ENCODE data around the gene SMIM33.
"Not testable (repeated sequence)": the region's sequence is repeated elsewhere in the genome, so short reads cannot be mapped to it uniquely, and the experiment has no call there.

Gene SMIM33

GRCh38 chr5:139512786-139513390, 42.1 kb downstream of the SMIM33 start:
- TF ChIP-seq, protein P1, sequence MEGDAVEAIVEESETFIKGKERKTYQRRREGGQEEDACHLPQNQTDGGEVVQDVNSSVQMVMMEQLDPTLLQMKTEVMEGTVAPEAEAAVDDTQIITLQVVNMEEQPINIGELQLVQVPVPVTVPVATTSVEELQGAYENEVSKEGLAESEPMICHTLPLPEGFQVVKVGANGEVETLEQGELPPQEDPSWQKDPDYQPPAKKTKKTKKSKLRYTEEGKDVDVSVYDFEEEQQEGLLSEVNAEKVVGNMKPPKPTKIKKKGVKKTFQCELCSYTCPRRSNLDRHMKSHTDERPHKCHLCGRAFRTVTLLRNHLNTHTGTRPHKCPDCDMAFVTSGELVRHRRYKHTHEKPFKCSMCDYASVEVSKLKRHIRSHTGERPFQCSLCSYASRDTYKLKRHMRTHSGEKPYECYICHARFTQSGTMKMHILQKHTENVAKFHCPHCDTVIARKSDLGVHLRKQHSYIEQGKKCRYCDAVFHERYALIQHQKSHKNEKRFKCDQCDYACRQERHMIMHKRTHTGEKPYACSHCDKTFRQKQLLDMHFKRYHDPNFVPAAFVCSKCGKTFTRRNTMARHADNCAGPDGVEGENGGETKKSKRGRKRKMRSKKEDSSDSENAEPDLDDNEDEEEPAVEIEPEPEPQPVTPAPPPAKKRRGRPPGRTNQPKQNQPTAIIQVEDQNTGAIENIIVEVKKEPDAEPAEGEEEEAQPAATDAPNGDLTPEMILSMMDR (IDR thresholded peaks at IDR 0.05): no peak

GRCh38 chr5:139513434-139513833, 42.6 kb downstream of the SMIM33 start:
- not testable (repeated sequence) for H3K27ac ChIP-seq; H3K4me3 ChIP-seq (ENCODE audit: low read depth in 1 of 2, low read length in 1 of 2); H3K36me3 ChIP-seq; H3K27me3 ChIP-seq; H3K9me3 ChIP-seq
- TF ChIP-seq, protein P1 (IDR thresholded peaks at IDR 0.05): peak; percentile 62
- peaks cover 9 to 13% of the 10 kb centered on the region in 2 experiments for H3K4me1 ChIP-seq (ENCODE audit: control insufficient read depth in 1 of 2, insufficient read depth in 1 of 2, low read depth in 1 of 2, low read length in 1 of 2)

More at GRCh38 chr5:139512786-139513390, 42.1 kb downstream of the SMIM33 start:
- Histone ChIP-seq H3K27ac (no peak overlapping the region), H3K4me3 (ENCODE audit: low read depth in 1 of 2, low read length in 1 of 2) (no peak overlapping the region), H3K27me3 (no peaks in the 10 kb centered on the region), H3K36me3 (no peaks in the 10 kb centered on the region), H3K4me1 (ENCODE audit: control insufficient read depth in 1 of 2, insufficient read depth in 1 of 2, low read depth in 1 of 2, low read length in 1 of 2) (peaks cover 4 to 8% of the 10 kb centered on the region in 2 experiments), H3K9me3 (no peaks in the 10 kb centered on the region)

DNA sequence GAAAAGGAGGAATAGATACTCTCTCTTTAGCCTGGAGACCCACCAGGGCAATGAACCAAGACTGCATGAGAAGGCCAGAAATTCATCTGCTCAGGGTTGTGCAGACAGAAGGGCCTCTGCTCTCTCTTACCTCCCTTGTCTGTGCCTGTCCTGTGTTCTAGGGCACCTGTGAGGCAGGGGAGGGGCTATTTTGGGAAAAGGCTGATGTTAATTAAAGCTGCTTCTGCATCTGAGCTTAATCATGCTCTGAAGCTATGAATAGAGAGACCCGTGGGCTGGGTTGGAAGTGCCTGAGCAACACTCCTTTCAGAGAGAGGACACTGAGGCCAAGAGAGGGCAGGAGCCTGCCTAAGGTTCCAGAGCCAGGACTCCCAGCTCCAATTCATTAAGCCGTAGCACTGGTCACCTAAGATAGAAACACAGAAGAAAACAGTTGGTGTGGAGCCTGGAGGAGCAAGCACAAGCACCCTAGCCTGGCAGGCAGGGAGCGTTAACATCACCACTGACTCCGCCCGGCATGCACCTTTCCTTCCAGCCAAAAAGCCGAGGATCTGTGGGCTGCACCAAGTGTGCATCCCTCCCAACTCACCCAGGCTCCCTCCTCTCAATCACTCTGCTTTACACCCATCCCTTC, 43.2 kb downstream of the SMIM33 start:
- Histone ChIP-seq H3K27me3 (no peaks in the 10 kb centered on the region), H3K4me1 (ENCODE audit: control insufficient read depth in 1 of 2, insufficient read depth in 1 of 2, low read depth in 1 of 2, low read length in 1 of 2) (peaks cover 11 to 14% of the 10 kb centered on the region in 2 experiments), H3K9me3 (no peaks in the 10 kb centered on the region), H3K27ac (no peak overlapping the region), H3K36me3 (no peaks in the 10 kb centered on the region), H3K4me3 (ENCODE audit: low read depth in 1 of 2, low read length in 1 of 2) (no peak overlapping the region)
- TF ChIP-seq, protein P1 (IDR thresholded peaks at IDR 0.05): no peak

DNA sequence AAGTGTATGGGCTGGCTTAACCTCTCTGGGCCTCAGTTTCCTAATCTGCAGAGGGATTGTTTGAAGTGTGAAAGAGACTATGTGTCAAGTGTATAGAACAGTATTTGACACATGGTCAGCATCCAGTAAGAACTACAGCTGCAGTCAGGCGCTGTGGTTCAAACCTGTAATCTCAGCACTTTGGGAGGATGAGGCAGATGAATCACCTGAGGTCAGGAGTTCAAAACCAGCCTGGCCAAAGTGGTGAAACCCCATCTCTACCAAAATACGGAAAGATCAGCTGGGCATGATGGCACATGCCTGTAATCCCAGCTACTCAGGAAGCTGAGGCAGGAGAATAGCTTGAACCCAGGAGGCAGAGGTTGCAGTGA, 43.7 kb downstream of the SMIM33 start:
- Histone ChIP-seq H3K4me3 (ENCODE audit: low read depth in 1 of 2, low read length in 1 of 2) (no peak overlapping the region), H3K27ac (no peak overlapping the region), H3K27me3 (no peaks in the 10 kb centered on the region), H3K9me3 (no peaks in the 10 kb centered on the region), H3K36me3 (no peaks in the 10 kb centered on the region), H3K4me1 (ENCODE audit: control insufficient read depth in 1 of 2, insufficient read depth in 1 of 2, low read depth in 1 of 2, low read length in 1 of 2) (peaks cover 11 to 14% of the 10 kb centered on the region in 2 experiments)
- TF ChIP-seq, protein P1 (IDR thresholded peaks at IDR 0.05): no peak

DNA sequence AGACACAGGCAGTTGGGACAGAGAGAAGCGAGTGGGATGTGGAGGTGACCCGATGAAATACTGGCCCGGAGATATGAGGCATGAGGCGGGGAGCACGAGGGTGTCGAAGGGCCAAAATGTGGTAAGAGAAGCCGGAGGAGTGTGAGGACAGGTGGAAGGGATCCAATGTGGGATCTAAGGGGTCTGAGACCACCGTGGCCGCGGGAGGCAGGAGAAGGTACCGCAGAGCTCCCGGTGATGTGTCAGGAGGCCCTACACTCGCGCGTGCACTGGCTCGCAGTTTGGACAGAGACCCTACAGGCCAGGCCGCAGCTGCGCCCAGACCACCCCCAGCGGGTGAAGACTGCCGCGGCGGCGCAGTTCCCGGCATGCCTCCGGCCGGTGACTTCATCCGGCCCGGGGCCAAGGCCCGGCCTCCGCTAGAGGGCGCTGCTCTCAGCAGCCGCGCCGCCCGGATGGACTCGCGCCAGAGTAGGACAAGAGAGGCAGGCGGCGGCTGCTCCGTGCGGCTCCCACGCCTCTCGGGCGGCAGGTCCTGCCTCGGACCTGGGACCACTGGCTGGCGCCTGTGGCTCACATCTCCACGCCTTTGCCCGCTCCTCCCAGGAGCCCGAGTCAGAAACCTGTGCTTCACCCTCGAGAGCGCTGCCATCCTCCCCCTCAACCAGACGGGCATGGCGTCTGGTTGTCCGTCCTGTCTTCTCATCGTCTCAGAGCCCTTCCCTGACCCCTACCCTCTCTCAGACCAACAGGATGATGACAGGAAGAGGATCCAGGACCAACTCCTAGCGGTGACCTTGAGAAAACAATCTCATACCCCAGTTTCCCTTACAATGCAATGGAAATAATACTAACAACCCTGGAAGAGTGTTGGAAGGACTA, 47.1 kb downstream of the SMIM33 start:
- H3K27ac ChIP-seq: peak overlapping the region; percentile 13
- TF ChIP-seq, protein P1 (IDR thresholded peaks at IDR 0.05): peak; percentile 92
- H3K27me3 ChIP-seq: no peaks in the 10 kb centered on the region
- H3K36me3 ChIP-seq: no peaks in the 10 kb centered on the region
- H3K4me3 ChIP-seq (ENCODE audit: low read depth in 1 of 2, low read length in 1 of 2): peak overlapping the region; percentile 67 to 70
- H3K9me3 ChIP-seq: no peaks in the 10 kb centered on the region
- peaks cover 10 to 11% of the 10 kb centered on the region in 2 experiments for H3K4me1 ChIP-seq (ENCODE audit: control insufficient read depth in 1 of 2, insufficient read depth in 1 of 2, low read depth in 1 of 2, low read length in 1 of 2)

Data from neutrophil (primary cell).